Neuronal stem cell (in vitro differentiated cells): ENCODE data around the gene CNTNAP2.

Experiments used
- DNase-seq: peaks from one replicate; pipeline ENCODE4 v3.0.0-alpha.2; 2013; ENCODE audit warnings: low spot score
- H2AFZ ChIP-seq: one replicate; pipeline ENCODE4 v1.6.1; 2013; ENCODE audit warnings: mild to moderate bottlenecking, low read length, inconsistent platforms
- H2AK5ac ChIP-seq: 2 replicates; pipeline ENCODE4 v1.6.1; 2013; ENCODE audit warnings: low read depth, mild to moderate bottlenecking, inconsistent platforms, low read length, moderate library complexity, mixed read lengths
- H2BK120ac ChIP-seq: 2 replicates; pipeline ENCODE4 v1.6.1; 2013; ENCODE audit warnings: low read depth, mild to moderate bottlenecking, inconsistent platforms, low read length, moderate library complexity, mixed read lengths
- H2BK12ac ChIP-seq: one replicate; pipeline ENCODE4 v1.6.1; 2013; ENCODE audit warnings: low read length, inconsistent platforms
- H2BK15ac ChIP-seq: 2 replicates; pipeline ENCODE4 v1.6.1; 2013; ENCODE audit warnings: mild to moderate bottlenecking, low read length, inconsistent platforms, mixed read lengths
- H2BK5ac ChIP-seq: one replicate; pipeline ENCODE4 v1.6.1; 2013; ENCODE audit warnings: inconsistent platforms, mild to moderate bottlenecking, low read length, moderate library complexity
- H3K14ac ChIP-seq: one replicate; pipeline ENCODE4 v1.6.1; 2013; ENCODE audit warnings: low read length, inconsistent platforms
- H3K18ac ChIP-seq: 2 replicates; pipeline ENCODE4 v1.6.1; 2013; ENCODE audit warnings: low read length, inconsistent platforms
- H3K23ac ChIP-seq: 2 replicates; pipeline ENCODE4 v1.6.1; 2013; ENCODE audit warnings: low read depth, mild to moderate bottlenecking, mixed read lengths, low read length, inconsistent platforms; ENCODE audit not compliant: poor library complexity
- H3K27ac ChIP-seq: replicated peaks from 3 replicates; pipeline ENCODE4 v1.5.1; 2013; ENCODE audit warnings: low read length, inconsistent platforms
- H3K27me3 ChIP-seq, 3 experiments: 2 replicates each; pipeline ENCODE4 v1.6.1; 2013; ENCODE audit warnings: low read length in 3 of 3, mild to moderate bottlenecking in 2 of 3, inconsistent platforms in 1 of 3, low read depth in 1 of 3, mixed read lengths in 1 of 3, moderate library complexity in 1 of 3; ENCODE audit not compliant: control insufficient read depth in 3 of 3, insufficient read depth in 3 of 3
- H3K36me3 ChIP-seq, 2 donors: replicated peaks in 1 of 2; 2 replicates each; pipeline ENCODE4 v1.6.1; 2013; ENCODE audit warnings: low read length in 2 of 2; ENCODE audit not compliant: control insufficient read depth in 2 of 2, insufficient read depth in 2 of 2
- H3K4ac ChIP-seq: 2 replicates; pipeline ENCODE4 v1.6.1; 2013; ENCODE audit warnings: inconsistent platforms, mild to moderate bottlenecking, low read length, moderate library complexity
- H3K4me1 ChIP-seq, 2 donors: 1 replicate in 1 of 2; 2 replicates in 1 of 2; pipeline ENCODE4 v1.6.1; 2013; ENCODE audit warnings: low read length in 2 of 2, low read depth in 1 of 2; ENCODE audit not compliant: control insufficient read depth in 2 of 2, insufficient read depth in 1 of 2
- H3K4me2 ChIP-seq: one replicate; pipeline ENCODE4 v1.6.1; 2013; ENCODE audit warnings: mild to moderate bottlenecking, low read length, inconsistent platforms; ENCODE audit not compliant: insufficient read depth, poor library complexity, severe bottlenecking
- H3K4me3 ChIP-seq, 2 donors: 2 replicates each; pipeline ENCODE4 v1.5.1; 2013; ENCODE audit warnings: low read length in 2 of 2, mild to moderate bottlenecking in 2 of 2, inconsistent platforms in 1 of 2, moderate library complexity in 1 of 2
- H3K79me1 ChIP-seq: one replicate; pipeline ENCODE4 v1.6.1; 2013; ENCODE audit warnings: low read depth, mild to moderate bottlenecking, inconsistent platforms, low read length, moderate library complexity
- H3K9ac ChIP-seq: one replicate; pipeline ENCODE4 v1.6.1; 2013; ENCODE audit warnings: mild to moderate bottlenecking, low read depth, low read length, inconsistent platforms; ENCODE audit not compliant: poor library complexity
- H3K9me3 ChIP-seq, 2 donors: replicated peaks in 1 of 2; 2 replicates each; pipeline versions ENCODE3 to v1.6.1; 2013; ENCODE audit warnings: low read length in 2 of 2, mild to moderate bottlenecking in 2 of 2, inconsistent platforms in 1 of 2, low read depth in 1 of 2, mixed read lengths in 1 of 2, moderate library complexity in 1 of 2; ENCODE audit not compliant: control insufficient read depth in 2 of 2, insufficient read depth in 1 of 2
- H4K8ac ChIP-seq: one replicate; pipeline ENCODE4 v1.6.1; 2013; ENCODE audit warnings: low read depth, mild to moderate bottlenecking, inconsistent platforms, low read length, moderate library complexity
- H4K91ac ChIP-seq: one replicate; pipeline ENCODE4 v1.6.1; 2013; ENCODE audit warnings: low read length, low read depth, mild to moderate bottlenecking, inconsistent platforms; ENCODE audit not compliant: poor library complexity
- WGBS, 2 donors: extraction: QIAGEN DNeasy Blood & Tissue Kit; methylation state at CpG; one replicate each; pipeline ENCODE4 v1.1.7; 2013; ENCODE audit warnings: missing lambda C conversion rate in 2 of 2, mixed read lengths in 1 of 2; ENCODE audit not compliant: insufficient read length in 2 of 2, insufficient replicate concordance in 1 of 2; ENCODE audit errors: extremely low coverage in 2 of 2; 5-methylcytosine and 5-hydroxymethylcytosine counted together

CNTNAP2 gene

DNA sequence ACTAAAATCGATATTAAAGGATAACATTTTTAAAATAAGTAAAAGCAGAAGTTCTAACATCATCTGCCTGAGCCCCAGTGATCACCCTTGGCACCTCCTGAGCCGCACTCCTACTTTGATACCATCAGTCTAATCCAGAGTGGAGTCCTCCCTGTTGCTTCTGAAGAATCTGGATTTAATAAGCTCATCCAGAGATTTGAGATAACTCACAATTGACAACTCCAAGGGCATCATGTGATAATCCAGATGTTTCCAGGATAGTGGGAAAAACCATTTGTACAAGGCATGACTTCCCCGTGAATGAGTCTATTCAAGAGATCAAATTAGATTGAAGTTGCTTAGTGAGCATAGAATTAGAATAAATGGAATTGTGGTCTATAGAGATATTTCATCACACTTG, 1998.2 kb downstream of the CNTNAP2 start:
- H3K23ac ChIP-seq, result no peak overlapping the region
- no peak overlapping the region for H2BK15ac ChIP-seq
- H3K27ac ChIP-seq, result no peak overlapping the region
- no peak overlapping the region for H3K18ac ChIP-seq
- H3K4me2 ChIP-seq, result no peak overlapping the region
- no peak overlapping the region for H2AK5ac ChIP-seq
- no peak overlapping the region for H4K91ac ChIP-seq
- H2BK5ac ChIP-seq, result no peak overlapping the region
- peaks cover 0 to 3% of the 10 kb centered on the region in 2 donors for H3K9me3 ChIP-seq
- H2AFZ ChIP-seq, result no peak overlapping the region
- H3K79me1 ChIP-seq, result no peaks in the 10 kb centered on the region
- H3K4ac ChIP-seq, result no peak overlapping the region
- no peak for DNase-seq
- no peak overlapping the region for H3K4me3 ChIP-seq
- no peak overlapping the region for H3K14ac ChIP-seq
- no peaks in the 10 kb centered on the region for H3K4me1 ChIP-seq
- peaks cover 0 to 2% (median 0%) of the 10 kb centered on the region in 3 experiments for H3K27me3 ChIP-seq
- no peak overlapping the region for H2BK120ac ChIP-seq
- no peak overlapping the region for H2BK12ac ChIP-seq
- H4K8ac ChIP-seq, result no peak overlapping the region
- WGBS, 2 donors, result no CpG with 5 or more reads among the region's 3 CpGs
- H3K9ac ChIP-seq, result no peak overlapping the region
- H3K36me3 ChIP-seq, result no peaks in the 10 kb centered on the region

GRCh38 chr7:148115308-148115707, 1998.7 kb downstream of the CNTNAP2 start:
- Histone ChIP-seq H3K27ac (no peak overlapping the region), H3K4me3 (no peak overlapping the region), H2BK120ac (no peak overlapping the region), H3K9ac (no peak overlapping the region), H2BK5ac (no peak overlapping the region), H3K79me1 (no peaks in the 10 kb centered on the region), H4K91ac (no peak overlapping the region), H2AK5ac (no peak overlapping the region), H3K14ac (no peak overlapping the region), H3K27me3 (peaks cover 0 to 2% (median 0%) of the 10 kb centered on the region in 3 experiments), H4K8ac (no peak overlapping the region), H3K36me3 (no peaks in the 10 kb centered on the region), H3K4ac (no peak overlapping the region), H3K4me1 (no peaks in the 10 kb centered on the region), H3K4me2 (no peak overlapping the region), H2AFZ (no peak overlapping the region), H3K9me3 (peaks cover 0 to 3% of the 10 kb centered on the region in 2 donors), H3K23ac (no peak overlapping the region), H2BK15ac (no peak overlapping the region), H3K18ac (peak overlapping the region; percentile 44), H2BK12ac (no peak overlapping the region)
- no peak for DNase-seq
- no CpG with 5 or more reads among the region's 5 CpGs for WGBS, 2 donors

DNA sequence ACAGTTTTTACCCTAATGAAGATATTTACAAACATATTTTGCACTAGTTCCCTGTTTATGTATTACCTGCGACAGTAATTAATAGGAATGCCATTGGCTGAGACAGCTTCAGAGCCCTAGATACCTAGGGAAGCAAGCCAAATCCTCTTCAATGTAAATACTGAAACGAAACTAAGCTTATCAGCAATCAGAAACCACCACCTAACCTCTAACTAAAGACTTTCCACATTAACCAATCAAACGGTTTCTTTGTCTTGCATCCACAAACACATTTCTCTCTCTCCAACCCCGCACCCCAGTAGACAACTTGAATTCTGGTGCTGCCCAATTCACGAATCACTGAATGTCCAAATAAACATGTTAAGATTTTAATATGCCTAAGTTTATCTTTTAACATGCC, 1999.6 kb downstream of the CNTNAP2 start:
- Histone ChIP-seq H3K14ac (no peak overlapping the region), H4K91ac (no peak overlapping the region), H3K27ac (no peak overlapping the region), H3K4me3 (no peak overlapping the region), H2AK5ac (no peak overlapping the region), H3K4me1 (no peaks in the 10 kb centered on the region), H2BK120ac (no peak overlapping the region), H3K4me2 (no peak overlapping the region), H3K4ac (no peak overlapping the region), H2AFZ (no peak overlapping the region), H3K23ac (no peak overlapping the region), H3K9me3 (peaks cover 0 to 3% of the 10 kb centered on the region in 2 donors), H3K79me1 (no peaks in the 10 kb centered on the region), H2BK12ac (no peak overlapping the region), H3K36me3 (no peaks in the 10 kb centered on the region), H3K9ac (no peak overlapping the region), H3K18ac (no peak overlapping the region), H4K8ac (no peak overlapping the region), H2BK15ac (no peak overlapping the region), H2BK5ac (no peak overlapping the region), H3K27me3 (peaks cover 0 to 2% (median 0%) of the 10 kb centered on the region in 3 experiments)
- no CpG with 5 or more reads among the region's 5 CpGs for WGBS, 2 donors
- DNase-seq, result no peak

DNA sequence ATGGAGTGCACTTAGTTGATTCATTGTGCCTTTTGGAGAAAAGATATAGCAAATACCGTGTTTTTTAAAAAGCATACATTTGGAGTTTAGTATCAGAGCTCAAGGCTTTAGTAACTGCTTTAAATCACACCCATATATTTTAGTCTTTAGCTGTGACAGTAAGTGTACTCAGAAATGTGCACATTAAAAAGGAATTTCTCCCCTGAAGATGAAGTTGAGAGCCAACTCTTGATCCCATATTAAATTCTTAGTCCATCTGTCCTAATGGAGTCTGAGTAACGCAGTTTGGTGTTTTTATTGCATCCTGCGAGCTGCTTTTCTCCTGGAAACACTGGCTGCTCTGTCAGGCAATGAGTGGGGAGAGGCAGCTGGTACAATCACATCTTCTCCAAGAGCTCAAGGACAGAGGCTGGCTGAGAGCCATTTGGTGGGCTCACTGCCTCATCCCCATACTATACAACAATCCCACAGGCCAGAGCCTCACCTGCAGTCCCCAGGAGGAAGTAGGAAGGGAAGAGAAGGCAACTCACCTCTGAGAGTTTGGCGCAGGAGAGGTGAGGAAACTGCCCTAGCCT, 2000.3 kb downstream of the CNTNAP2 start:
- Histone ChIP-seq H3K27me3 (no peaks in the 10 kb centered on the region), H3K4me1 (no peaks in the 10 kb centered on the region), H3K4ac (no peak overlapping the region), H3K79me1 (no peaks in the 10 kb centered on the region), H3K36me3 (no peaks in the 10 kb centered on the region), H3K23ac (peak overlapping the region; percentile 20), H3K18ac (peak overlapping the region; percentile 19), H2BK120ac (peak overlapping the region; percentile 39), H2AK5ac (no peak overlapping the region), H3K9ac (no peak overlapping the region), H2BK12ac (no peak overlapping the region), H3K4me2 (no peak overlapping the region), H2AFZ (no peak overlapping the region), H3K27ac (no peak overlapping the region), H4K8ac (no peak overlapping the region), H2BK15ac (no peak overlapping the region), H2BK5ac (no peak overlapping the region), H3K14ac (no peak overlapping the region), H3K9me3 (peaks cover 0 to 3% of the 10 kb centered on the region in 2 donors), H3K4me3 (no peak overlapping the region), H4K91ac (no peak overlapping the region)
- no peak for DNase-seq
- no CpG with 5 or more reads among the region's 4 CpGs for WGBS, 2 donors
